GM12892 (cell line): ENCODE measurements around the gene SHROOM3.

ENCODE experiments used
- DNase-seq: peaks from one replicate; pipeline ENCODE4 v3.0.0; 2011; ENCODE audit not compliant: insufficient read length
- FAIRE-seq: peaks from 2 replicates; lab custom pipeline; 2011; peaks lifted over from hg19 to GRCh38; lab: Jason Lieb, UNC
- POLR2A ChIP-seq: IDR thresholded peaks from 2 replicates; pipeline ENCODE4 v1.6.1; 2011; ENCODE audit warnings: low read depth, low read length, control low read depth
- POLR2AphosphoS5 ChIP-seq: IDR thresholded peaks from 2 replicates; pipeline ENCODE4 v1.6.1; 2011; ENCODE audit warnings: low read depth, low read length, control low read depth
- TAF1 ChIP-seq: IDR thresholded peaks from 2 replicates; pipeline ENCODE4 v1.6.1; 2011; ENCODE audit warnings: low read depth, mild to moderate bottlenecking, control low read depth, low read length, borderline replicate concordance

The SHROOM3 gene

DNA sequence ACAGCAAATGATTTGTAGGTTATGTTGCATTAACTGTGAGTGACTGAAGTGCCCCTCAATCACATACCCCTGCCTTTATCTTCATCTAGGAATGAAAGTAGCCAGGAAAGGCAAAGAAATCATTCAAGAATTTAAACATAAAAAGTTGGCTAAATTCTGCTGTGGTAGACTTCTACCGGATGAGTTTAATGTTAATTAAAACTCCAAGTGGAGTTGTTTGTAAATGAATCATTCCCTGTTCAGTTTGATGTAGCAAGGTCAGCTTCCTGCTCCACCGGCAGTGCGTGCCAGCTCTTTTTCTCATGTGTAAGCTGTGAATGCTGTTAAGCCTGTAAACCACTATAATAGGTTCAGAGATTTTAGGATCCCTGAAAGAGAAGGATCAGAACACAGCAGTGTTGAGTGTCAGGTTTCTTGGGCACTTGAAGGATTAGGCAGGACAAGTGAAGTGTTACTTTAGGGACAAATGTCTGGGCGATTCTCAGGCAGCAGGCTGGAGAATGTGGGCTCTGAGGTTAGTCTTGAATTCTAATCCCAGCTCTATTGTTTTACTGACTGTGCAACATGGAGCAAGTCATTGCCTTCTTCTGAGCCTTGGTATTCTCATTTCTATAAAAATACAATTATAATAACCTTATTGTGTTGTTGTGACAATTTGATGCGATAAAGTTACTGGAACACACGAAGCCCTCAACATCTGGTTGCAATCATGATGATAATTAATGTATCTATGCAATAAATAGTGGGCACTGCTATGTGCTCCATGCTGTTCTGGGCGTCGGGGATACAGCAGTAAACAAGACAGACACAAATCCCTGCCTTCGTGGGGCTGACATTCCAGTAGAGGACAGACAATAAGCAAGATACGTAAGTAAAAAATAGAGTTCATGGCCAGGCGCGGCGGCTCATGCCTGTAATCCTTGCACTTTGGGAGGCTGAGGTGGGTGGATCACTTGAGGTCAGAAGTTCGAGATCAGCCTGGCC is 112.0 kb downstream of the SHROOM3 start:
- FAIRE-seq (no peak), DNase-seq (no peak)
- TF ChIP-seq POLR2A (no peak), TAF1 (no peak), POLR2AphosphoS5 (no peak)

DNA sequence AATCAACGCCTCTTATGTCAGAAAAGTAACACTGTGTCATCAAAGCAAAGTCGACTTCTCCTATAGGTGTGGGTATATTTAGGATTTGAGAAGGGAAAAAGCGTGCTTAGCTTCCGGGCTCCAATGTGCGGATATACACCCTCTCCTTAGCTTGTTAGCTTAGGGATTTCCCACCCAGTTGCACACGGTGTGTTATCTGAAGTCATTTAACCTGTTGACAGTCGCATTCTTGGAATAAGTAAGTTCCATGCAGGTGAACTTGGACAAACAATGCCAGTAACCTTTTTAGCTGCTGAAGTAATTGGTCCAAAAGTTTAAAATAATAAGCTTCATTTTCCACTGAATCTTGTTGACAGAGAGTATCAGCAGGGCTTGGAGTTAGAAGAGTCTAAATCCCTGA is 113.7 kb downstream of the SHROOM3 start:
- FAIRE-seq (no peak), DNase-seq (no peak)

DNA sequence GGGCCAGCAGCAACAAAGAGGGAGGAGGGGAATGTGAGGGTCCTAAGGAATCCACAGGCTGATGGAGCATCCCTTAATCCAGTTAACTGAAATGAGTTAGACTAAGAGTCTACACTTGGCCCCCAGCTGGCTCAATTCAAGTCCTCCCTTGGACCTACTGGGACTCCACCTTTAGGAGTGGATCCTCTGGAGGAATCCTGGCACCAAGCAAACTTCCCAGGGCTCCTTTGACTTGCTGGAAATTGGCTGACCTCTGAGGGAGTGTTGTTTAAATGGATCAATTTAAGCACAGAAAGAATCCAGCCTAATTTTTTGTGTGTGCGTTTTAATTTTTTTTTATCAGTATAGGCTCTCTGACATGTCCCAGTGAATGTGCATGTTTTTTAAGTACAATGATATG is 114.7 kb downstream of the SHROOM3 start:
- FAIRE-seq (no peak), DNase-seq (no peak)
- no peak for TF ChIP-seq POLR2AphosphoS5
- no peak for TF ChIP-seq TAF1
- no peak for TF ChIP-seq POLR2A

More for the DNA sequence above, 113.7 kb downstream of the SHROOM3 start:
- TF ChIP-seq TAF1 (no peak), POLR2A (no peak)

DNA sequence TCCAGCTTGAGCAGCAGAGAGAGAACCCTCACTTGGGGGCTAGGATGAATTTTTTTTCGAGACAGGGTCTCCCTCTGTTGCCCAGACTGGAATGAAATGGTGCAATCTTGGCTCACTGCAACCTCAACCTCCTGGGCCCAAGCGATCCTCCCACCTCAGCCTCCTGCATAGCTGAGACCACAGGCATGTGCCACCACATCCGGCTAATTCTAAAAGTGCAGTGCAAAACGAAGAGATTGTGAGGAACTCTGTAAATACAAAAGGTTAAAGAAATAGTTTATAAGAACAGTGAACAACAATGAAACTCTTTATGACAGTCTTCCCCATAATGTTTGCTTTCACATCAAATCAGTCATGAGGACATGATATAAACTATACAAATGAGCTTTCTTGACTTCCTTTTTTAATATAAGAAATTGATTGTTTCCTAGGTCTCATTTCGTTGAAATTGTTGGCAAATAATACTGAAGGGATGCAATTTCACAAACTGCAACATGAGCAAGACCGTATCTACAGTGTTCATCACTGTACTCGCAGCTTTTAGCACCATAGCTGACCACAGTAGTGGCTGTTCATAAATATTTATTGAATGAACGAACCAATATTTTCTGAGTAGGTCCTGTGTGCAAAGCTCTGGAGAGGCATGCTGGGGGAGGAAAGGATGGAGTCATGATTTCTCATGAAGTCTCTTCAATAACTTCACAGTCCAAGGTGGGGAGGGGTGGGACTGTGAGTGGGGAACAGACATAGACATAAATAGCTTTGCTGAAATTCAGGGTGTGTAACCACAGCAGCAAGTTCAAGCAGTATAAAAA is 116.1 kb downstream of the SHROOM3 start:
- DNase-seq = no peak
- TF ChIP-seq POLR2A (no peak), TAF1 (no peak), POLR2AphosphoS5 (no peak)
- FAIRE-seq = no peak

DNA sequence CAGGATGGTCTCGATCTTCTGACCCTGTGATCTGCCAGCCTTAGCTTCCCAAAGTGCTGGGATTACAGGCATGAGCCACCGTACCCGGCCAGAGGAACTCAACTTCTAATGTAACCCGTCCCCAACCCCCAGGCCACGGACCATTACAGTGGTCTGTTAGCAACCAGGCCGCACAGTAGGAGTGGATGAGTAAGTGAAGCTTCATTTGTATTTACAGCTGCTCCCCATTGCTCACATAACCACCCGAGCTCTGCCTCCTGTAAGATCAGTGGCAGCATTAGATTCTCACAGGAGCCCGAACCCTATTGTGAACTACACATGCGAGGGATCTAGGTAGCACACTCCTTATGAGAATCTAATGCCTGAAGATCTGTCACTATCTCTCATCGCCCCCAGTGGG is 119.6 kb downstream of the SHROOM3 start:
- TF ChIP-seq POLR2AphosphoS5 = no peak
- TF ChIP-seq TAF1 = no peak
- TF ChIP-seq POLR2A = no peak
- FAIRE-seq = no peak
- no peak for DNase-seq

DNA sequence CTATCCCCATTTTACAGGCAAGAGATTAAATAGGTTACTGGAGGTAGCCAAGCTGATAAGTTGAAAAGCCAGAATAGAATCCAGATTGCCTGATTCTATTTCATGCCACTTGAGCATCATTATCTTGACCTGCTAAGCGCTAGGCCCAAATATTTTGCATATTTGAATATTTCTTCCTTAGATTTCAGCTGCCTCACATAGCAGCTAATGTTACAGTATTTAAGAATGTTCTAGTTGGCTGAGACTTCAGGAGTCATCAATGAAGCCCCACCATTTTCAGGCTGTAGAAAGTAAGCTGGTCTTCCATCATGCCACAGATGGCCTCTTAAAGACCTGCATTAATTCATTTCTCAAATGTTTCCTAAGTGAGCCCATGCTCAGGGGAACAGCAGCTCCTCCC is 121.4 kb downstream of the SHROOM3 start:
- TF ChIP-seq TAF1 (no peak), POLR2AphosphoS5 (no peak), POLR2A (no peak)
- FAIRE-seq = no peak
- no peak for DNase-seq

DNA sequence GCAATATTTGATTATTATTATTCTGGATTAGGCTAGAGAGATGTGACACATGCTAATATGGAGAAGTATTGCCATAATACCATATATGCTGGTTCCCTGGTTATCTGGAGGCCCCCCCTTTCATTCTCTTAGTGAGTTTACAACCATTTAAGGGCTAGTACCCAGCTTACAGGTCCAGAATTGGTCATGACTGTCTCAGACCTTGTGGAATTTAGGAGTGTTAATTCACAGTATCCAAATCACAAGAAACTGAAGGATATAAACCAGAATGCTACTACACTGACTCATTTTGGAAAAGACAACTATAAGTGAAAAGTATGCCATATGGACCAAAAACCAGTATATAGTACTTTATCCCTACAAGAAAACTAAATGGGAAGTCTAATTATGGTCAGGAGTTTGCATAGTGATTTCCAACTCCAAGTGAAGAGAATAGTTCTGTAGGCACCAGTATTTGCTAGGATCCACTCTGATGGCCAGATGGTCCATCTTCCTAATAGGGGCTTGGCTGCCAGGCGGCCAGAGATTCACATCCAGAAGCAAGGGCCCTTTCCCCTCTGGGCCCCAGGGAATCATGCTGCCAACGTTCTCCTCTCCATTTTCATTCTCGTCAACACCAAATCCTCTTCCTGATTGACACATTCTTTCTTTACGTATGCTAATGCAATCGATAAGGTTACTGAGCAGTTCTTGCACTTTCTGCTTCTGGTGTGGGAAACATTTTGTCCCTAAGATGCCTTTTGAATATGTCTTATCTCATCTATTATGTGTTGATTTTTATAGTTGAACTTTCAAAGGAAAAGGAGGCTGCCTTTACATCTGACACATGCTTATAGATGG is 123.6 kb downstream of the SHROOM3 start:
- FAIRE-seq = no peak
- TF ChIP-seq POLR2AphosphoS5 (no peak), TAF1 (no peak)
- DNase-seq = no peak

DNA sequence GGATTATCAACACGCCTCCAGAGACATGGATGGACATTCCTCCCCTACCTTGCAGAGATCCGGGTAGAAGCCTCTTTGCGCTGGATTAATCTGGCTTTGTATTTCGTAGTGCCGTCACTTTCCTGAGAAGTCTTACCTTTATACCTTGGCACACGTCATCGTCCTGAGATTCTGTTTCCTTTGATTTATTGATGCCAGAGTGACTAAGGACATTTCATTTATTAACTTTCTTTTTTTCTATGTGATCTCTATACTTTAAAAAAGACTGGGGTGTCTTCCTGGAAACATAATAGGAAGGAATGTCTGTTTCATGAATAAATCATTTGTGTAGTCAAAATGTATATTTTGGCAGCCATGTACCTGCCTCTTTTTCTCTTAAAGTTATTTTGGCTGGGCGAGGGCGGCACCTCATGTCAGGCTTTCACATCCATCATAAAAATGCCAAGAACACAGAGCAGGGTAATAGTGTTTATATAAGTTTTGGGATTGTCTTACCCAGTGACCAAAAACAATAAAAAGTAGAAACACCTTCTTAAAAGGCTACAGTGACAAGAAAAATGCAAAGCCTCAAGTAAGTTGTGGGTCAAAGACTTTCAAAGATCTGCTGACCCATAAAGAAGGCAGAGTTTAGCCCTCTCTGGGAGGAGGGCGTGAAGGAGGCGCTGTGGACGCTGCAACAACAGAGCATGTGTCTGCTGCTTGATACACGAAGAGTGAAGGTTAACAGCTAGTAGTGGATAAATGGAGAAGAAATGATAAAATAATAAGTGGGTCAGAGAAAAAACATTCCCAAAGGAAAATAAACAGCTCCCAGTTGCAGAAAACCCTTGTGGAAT is 124.4 kb downstream of the SHROOM3 start:
- FAIRE-seq (no peak), DNase-seq (no peak)
- TF ChIP-seq POLR2AphosphoS5 (no peak), TAF1 (no peak), POLR2A (no peak)

DNA sequence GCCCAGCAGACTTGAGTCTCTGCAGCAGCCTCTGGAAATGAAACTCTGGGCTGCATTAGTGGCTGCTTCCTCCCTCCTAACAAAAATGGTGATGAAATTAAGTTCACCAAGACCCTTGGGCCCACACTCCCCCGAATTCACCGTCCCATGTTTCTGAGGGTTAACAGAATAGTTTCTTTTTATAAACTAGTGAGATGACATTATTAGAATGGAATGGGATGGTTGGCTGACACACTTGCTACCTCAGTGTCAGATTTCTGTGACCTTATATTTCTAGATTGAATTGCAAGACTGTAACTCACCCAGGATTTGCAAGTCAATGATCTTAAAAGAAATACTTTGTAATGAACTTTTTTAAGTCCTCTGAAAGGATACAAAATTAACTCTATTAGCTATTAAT is 127.1 kb downstream of the SHROOM3 start:
- TF ChIP-seq POLR2AphosphoS5 (no peak), POLR2A (no peak), TAF1 (no peak)
- DNase-seq (no peak), FAIRE-seq (no peak)

DNA sequence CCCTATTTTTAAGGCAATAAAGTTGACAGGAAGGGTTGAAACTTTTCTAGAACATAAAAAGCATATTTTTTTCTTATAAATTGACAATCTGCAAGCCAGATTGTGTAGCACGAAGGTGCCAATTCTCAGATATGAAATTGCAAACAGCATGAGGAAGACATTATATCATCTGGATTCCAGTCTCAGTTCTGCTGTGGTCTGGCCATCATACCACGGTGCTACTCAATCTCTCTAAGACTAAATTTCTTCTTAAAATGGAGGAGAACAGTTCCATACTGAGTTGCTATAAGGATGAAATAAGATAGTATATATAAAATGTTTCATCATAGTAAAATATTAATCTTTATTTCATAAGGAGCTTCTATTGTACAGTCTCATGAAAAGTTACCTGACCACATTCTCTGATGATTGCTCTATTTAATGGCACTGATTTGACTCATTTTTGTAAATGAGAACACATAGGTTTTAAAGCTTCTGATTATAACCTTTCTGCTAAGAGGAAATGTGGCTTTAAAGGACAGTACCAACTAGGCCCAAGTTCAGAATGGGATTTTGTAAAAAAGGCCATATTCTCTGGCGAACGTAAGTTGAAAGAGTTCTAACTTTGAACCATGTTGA is 127.9 kb downstream of the SHROOM3 start:
- no peak for DNase-seq
- FAIRE-seq = no peak

More for the DNA sequence above, 127.9 kb downstream of the SHROOM3 start:
- no peak for TF ChIP-seq POLR2AphosphoS5
- no peak for TF ChIP-seq POLR2A
- TF ChIP-seq TAF1 = no peak
